ENCODE measurements around the gene ANKFN1.

DNA sequence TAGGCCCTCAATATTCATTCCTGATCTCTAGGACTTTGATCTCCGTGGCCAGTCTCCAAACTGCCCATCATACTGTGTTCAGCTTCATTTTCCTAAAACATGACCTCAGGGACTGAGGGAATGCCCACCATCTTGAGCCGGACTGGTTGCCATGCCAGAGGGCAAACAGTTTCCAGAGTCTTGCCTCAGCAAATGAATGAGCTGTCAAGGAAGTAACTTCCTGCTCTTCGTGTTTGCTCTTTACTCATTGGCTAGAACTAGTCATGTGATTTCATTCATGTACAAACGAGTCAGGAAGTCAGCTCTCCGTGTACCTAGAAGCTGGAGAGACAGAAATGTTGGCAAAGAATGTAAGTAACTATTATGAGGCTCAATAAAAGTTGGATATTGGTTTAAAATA, 50.2 kb downstream of the ANKFN1 start:
- TF ChIP-seq, protein P1, sequence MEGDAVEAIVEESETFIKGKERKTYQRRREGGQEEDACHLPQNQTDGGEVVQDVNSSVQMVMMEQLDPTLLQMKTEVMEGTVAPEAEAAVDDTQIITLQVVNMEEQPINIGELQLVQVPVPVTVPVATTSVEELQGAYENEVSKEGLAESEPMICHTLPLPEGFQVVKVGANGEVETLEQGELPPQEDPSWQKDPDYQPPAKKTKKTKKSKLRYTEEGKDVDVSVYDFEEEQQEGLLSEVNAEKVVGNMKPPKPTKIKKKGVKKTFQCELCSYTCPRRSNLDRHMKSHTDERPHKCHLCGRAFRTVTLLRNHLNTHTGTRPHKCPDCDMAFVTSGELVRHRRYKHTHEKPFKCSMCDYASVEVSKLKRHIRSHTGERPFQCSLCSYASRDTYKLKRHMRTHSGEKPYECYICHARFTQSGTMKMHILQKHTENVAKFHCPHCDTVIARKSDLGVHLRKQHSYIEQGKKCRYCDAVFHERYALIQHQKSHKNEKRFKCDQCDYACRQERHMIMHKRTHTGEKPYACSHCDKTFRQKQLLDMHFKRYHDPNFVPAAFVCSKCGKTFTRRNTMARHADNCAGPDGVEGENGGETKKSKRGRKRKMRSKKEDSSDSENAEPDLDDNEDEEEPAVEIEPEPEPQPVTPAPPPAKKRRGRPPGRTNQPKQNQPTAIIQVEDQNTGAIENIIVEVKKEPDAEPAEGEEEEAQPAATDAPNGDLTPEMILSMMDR (IDR thresholded peaks at IDR 0.05 in 4 of 5, conservative IDR thresholded peaks at IDR 0.05 in 1 of 5) = no peak
- TF ChIP-seq POLR2A (IDR thresholded peaks at IDR 0.05) = no peak
